HS-27A (cell line): Measurements from ENCODE around the gene HMGN1.

ENCODE experiments used
- DNase-seq: peaks from one replicate; pipeline ENCODE4 v3.0.0-alpha.2; 2012; ENCODE audit warnings: low read depth, missing footprints

Gene HMGN1

GRCh38 chr21:39330001-39330400 is 18.9 kb downstream of the HMGN1 start:
- no peak for DNase-seq

DNA sequence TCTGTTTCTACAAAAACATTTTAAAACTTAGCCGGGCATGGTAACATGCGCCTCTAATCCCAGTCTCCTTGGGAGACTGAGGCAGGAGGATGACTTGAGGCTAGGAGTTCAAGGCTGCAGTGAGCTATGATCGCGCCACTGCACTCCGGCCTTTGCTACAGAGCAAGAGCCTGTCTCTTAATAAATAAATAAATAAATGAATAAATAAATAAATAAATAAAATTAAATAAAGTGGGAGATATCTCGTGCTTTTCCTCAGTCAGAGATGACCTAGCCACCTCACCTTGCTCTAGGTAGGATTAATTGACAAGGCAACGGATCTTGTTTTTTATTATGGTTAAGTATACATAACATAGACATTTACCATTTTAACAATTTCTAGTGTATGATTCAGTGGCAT is 21.2 kb downstream of the HMGN1 start:
- DNase-seq = no peak

GRCh38 chr21:39326607-39327307 is 22.1 kb downstream of the HMGN1 start:
- no peak for DNase-seq

- DNase-seq = no peak
Observed at GRCh38 chr21:39325458-39325857, 23.4 kb downstream of the HMGN1 start.

- no peak for DNase-seq
Observed at GRCh38 chr21:39321424-39321823, 27.5 kb downstream of the HMGN1 start.

GRCh38 chr21:39319814-39320332 is 29.0 kb downstream of the HMGN1 start:
- no peak for DNase-seq

DNA sequence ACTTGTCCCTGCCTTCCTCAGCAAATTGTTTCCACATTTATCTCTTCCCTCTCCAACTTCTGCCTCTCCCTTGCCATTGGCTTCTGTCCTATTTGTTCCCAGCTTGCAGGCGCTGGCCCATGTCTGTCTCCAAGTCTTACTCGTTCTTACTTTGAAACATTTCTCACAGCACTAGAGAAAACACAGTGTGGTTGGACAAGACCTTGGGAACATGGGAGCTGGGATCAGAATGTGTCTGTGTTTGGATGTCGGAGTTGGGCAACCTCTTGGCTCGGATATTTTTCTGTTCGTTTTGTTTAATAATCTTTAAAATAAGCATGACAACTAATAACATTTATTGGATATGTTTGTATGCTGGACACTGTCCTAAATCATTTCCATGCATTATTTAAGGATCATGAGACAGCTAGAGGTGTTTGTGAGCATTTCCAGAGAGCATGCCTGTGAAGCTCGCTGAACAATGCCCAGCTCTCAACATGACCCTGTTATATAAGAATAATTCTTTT is 29.6 kb downstream of the HMGN1 start:
- no peak for DNase-seq

DNA sequence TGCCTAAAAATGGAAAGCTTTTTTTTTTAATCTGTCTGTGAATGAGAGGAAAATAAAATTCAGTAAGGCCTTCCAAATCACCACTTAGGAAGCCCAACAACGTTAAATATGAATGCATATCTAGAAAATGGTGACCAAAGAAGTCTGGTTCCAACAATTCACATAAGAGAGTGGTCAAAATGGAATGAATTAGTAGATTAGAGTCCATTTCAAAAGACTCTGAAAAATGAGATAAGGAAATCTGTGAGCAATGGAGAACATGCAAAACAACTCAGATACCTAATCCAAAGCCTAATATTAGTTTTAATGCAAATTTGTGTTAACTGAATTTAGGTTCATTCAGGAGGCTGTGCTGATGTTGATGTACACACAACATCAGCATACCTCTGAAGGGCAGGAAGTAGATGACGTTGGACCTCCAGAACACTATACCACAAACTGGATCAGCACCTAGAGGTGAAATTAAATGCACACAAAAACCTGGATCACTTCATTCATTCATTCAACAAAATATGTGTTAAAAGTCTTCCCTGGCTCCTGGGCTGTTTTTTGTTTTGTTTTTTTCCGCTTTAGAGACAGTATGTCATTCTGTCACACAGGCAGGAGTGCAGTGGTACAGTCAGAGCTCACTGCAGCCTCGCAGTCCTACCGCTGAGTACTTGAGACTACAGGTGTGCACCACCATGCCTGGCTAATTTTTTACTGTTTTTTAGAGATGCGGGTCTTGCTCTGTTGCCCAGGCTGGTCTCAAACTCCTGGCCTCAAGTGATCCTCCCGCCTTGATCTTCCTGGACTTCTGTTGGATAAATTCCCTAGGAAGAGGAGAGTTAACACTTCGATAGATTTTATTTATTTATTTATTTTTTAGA is 30.6 kb downstream of the HMGN1 start:
- no peak for DNase-seq

DNA sequence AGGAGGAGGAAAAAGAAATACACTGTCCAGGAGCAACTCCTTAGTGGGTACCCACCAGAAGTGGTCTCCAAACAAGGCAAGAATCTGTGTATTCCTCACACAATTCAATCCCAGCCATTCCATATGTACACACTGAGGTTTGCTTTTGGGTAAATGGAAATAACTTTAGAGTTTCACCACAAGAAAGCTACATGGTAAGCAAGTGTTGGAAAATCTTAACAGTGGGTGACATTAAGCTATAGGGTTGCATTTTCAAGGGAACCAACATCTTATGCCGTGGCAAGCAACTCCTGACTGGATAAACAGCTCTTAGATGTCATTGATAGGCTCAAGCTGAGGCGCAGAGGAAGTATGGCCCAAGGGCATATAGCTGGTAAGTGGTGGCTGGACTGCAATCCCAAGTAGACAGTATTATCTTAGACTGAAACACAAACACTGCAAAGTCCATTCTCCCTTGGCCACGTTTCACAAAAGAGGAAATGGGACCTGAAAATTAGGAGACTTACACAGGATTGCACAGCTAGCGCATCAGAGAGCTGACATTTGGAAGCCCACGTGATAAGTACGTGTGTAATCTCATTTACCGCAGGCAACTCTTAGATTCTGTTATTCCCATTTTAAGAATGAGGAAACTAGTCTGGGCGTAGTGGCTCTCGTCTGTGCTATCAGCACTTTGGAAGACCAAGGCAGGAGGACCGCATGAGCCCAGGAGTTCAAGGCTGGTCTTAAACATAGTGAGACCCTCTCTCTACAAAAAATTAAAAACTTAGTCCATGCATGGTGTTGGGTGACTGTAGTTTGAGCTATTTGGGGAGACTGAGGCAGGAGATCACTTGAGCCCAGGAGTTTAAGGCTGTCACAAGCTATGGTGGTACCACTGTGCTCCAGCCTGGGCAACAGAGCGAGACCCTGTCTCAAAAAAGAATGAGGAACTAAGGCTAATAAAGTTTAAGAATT is 31.5 kb downstream of the HMGN1 start:
- DNase-seq = no peak

DNA sequence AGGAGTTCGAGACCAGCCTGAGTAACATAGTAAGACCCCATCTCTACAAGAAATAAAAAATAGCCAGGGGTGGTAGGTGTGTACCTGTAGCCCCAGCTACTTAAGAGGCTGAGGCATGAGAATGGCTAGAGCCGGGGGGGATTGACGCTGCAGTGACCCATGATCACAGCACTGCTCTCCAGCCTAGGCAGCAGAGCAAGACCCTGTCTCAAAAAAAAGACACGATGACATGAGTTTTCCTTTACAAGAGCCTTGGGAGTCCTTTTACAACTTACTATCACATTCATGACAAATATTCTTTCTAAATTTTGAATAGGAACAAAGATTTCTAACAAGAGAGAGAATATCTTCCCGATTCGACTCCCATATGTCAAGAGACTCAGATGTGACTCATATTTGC is 32.2 kb downstream of the HMGN1 start:
- DNase-seq = no peak

DNA sequence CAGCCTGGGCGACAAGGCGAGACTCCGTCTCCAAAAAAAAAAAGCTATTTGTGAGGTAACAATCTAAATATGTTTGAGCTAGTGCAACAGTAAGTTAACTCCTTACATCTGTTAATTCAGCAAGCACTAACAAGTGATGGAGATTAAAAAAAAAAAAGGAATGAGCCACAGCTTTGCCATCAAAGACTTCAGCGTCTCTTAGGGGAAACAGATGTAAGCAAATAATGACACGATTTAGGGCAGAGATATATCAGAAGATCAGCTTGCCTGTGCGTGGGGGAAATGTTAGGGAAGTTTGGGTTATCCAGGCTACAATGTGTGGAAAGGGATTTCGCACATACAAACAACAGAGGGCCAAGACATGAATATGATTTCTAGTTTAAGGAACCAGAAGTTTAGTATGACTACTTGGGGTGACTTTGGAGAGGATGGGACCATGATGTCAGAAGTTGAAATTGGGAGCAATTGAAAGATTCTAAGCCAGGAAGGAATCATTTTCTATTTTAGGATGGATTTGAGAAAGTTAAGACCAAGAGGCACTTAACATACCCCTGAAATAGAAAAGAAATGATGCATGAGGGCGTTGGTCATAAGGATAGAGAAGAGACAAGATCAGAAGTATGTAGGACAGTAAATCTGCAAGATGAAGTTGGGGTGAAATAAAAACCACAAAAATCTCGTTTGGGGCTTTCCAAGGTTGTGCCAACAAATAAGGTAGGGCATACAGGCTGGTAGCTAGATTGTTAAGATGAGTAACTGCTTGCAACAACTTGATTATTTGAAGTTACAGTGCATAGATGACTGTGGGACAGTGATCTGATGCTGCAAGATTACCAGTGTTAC is 33.1 kb downstream of the HMGN1 start:
- no peak for DNase-seq

GRCh38 chr21:39314143-39315027 is 34.5 kb downstream of the HMGN1 start:
- DNase-seq = no peak

- DNase-seq = peak; percentile 73
Observed at GRCh38 chr21:39313571-39314142, 35.2 kb downstream of the HMGN1 start, which contains the start of gene BRWD1. Gene BRWD1 (minus strand): TSS chr21:39313632. CDS start chr21:39313491, 141 bp downstream.

- no peak for DNase-seq
Observed at GRCh38 chr21:39313042-39313570, 35.8 kb downstream of the HMGN1 start.

- peak; percentile 73 for DNase-seq
Observed at GRCh38 chr21:39312112-39313041, 36.5 kb downstream of the HMGN1 start.

- no peak for DNase-seq
Observed at GRCh38 chr21:39311164-39311563, 37.7 kb downstream of the HMGN1 start.

GRCh38 chr21:39307466-39307865 is 41.4 kb downstream of the HMGN1 start:
- DNase-seq = no peak

GRCh38 chr21:39300587-39300986 is 48.3 kb downstream of the HMGN1 start:
- DNase-seq = no peak
